Spleen (tissue), 3 donors: ENCODE results near the gene CNMD.

Source experiments
- POLR2A ChIP-seq, 3 donors: fragments of 450-650 bp; IDR thresholded peaks; one replicate each; pipeline ENCODE4 v1.5.1; 2017; ENCODE audit warnings: antibody characterized with exemption in 3 of 3, mild to moderate bottlenecking in 1 of 3
- POLR2AphosphoS5 ChIP-seq, 3 donors: sonication (generic); formaldehyde crosslinking; IDR thresholded peaks; one replicate each; pipeline ENCODE4 v1.5.1; 2017; ENCODE audit warnings: antibody characterized with exemption in 3 of 3

GRCh38 chr13:52780092-52780491 is 40.5 kb upstream of the CNMD start:
- TF ChIP-seq POLR2AphosphoS5 (IDR thresholded peaks at IDR 0.05) = no peak
- no peak for TF ChIP-seq POLR2A (IDR thresholded peaks at IDR 0.05)
